ENCODE results near the gene MICA.

MICA gene

DNA sequence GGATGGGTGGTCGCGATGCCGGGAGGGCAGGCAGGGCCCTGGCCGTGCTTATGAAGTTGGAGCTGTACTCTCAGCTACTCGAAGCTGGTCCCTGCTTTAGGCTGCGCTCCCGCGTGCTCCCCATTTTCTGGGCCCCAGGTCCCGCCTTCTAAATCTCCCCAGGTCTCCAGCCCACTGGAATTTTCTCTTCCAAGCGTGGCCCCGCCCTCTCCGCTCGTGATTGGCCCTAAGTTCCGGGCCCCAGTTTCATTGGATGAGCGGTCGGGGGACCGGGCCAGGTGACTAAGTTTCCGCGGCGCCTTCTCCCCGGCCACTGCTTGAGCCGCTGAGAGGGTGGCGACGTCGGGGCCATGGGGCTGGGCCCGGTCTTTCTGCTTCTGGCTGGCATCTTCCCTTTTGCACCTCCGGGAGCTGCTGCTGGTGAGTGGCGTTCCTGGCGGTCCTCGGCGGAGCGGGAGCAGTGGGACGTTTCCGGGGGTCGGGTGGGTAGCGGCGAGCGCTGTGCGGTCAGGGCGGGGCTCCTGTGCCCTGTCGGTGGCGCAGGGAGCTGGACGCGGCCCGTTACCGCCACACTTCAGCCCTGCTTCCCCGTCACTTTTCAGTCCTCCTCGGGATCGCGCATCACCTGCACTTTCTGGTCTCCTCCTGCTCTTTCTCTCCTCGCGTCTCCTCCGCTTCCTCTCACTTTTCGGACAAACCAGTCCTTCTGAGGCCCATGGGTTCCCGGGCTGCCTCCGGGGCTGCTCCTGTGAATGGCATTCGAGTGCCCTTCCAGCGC lies at the start of gene MICA:
MICA (plus strand) TSS at position 313 of the 778 bp plus-strand sequence; CDS start at position 351, 38 bp downstream.
- WGBS (ENCODE audit: insufficient coverage, insufficient read length): no CpG with 5 or more reads among the region's 58 CpGs
- 0 out of 2 replicates have a peak, but pooled peaks cover 1% of the 10 kb centered on the region for H3K4me1 ChIP-seq (ENCODE audit: control insufficient read depth, insufficient read depth, low read length)
- H3K36me3 ChIP-seq (ENCODE audit: control insufficient read depth, insufficient read depth, low read length): no peaks in the 10 kb centered on the region
- DNase-seq (ENCODE audit: low read depth, low spot score): peak; percentile 90
- H3K27ac ChIP-seq (ENCODE audit: low read length): no peak within 1 kb of the TSS
- H3K27me3 ChIP-seq (ENCODE audit: control insufficient read depth, insufficient read depth, low read length): no peaks in the 10 kb centered on the region; the same call in 1 of the 2 replicates
- H3K4me3 ChIP-seq (ENCODE audit: low read length): peak within 1 kb of the TSS; percentile 85
- no peaks in the 10 kb centered on the region for H3K9me3 ChIP-seq (ENCODE audit: control insufficient read depth, insufficient read depth, low read length)

DNA sequence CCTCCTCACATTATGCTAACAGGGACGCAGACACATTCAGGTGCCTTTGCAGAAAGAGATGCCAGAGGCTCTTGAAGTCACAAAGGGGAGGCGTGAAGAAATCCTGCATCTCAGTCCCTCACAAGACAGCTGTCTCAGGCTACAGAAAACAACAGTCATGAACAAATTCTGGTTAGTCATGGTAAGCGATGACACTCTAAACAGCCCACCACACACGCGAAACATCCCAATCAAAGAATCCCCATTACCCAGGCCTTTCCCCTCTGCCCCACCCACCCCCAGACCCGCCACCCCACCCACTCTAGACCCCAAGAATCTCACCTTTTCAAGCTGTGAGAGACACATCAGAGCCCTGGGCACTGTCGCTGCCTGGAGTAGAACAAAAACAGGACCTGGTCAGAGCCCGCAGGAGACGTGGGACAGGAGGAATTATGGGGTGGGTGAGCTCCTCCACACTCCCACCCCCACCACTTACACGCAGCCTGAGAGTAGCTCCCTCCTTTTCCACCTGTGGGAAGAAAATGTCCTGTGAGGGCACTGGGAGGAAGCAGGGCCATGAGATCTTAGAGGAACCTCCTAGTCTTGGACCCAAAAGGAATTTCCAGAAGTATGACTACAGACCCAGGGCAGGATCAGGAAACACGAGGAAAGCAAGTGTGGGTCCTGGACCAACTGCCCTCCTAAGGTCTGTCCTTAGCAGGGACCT lies 49.1 kb upstream of the MICA start:
- Histone ChIP-seq H3K27me3 (ENCODE audit: control insufficient read depth, insufficient read depth, low read length) (peaks cover 14% of the 10 kb centered on the region), H3K4me1 (ENCODE audit: control insufficient read depth, insufficient read depth, low read length) (peaks cover 2% of the 10 kb centered on the region; the same call in 1 of the 2 replicates)
- WGBS (ENCODE audit: insufficient coverage, insufficient read length): no CpG with 5 or more reads among the region's 11 CpGs

DNA sequence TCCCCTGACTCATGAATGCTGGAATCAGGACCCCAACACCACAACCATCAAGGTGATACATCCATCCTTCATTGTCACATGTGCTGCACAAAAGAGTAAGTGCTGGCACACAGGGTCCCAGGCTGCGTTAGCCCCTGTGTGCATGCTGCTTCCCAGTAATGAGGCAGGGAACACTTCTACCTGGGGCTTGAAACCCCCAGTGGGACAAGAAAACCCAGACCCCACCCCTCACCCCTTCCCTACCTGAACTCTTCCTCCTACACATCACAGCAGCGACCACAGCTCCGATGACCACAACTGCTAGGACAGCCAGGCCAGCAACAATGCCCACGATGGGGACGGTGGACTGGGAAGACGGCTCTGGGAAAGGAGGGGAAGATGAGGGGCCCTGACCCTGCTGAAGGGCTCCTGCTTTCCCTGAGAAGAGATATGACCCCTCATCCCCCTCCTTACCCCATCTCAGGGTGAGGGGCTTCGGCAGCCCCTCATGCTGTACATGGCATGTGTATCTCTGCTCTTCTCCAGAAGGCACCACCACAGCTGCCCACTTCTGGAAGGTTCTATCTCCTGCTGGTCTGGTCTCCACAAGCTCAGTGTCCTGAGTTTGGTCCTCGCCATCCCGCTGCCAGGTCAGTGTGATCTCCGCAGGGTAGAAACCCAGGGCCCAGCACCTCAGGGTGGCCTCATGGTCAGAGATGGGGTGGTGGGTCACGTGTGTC lies 48.4 kb upstream of the MICA start:
- H3K4me3 ChIP-seq (ENCODE audit: low read length): no peak overlapping the region
- H3K27ac ChIP-seq (ENCODE audit: low read length): no peak overlapping the region
- H3K4me1 ChIP-seq (ENCODE audit: control insufficient read depth, insufficient read depth, low read length): peaks cover 2% of the 10 kb centered on the region; the same call in 1 of the 2 replicates
- H3K36me3 ChIP-seq (ENCODE audit: control insufficient read depth, insufficient read depth, low read length): peaks cover 5% of the 10 kb centered on the region; the same call in 1 of the 2 replicates
- no CpG with 5 or more reads among the region's 11 CpGs for WGBS (ENCODE audit: insufficient coverage, insufficient read length)
- DNase-seq (ENCODE audit: low read depth, low spot score): no peak
- H3K9me3 ChIP-seq (ENCODE audit: control insufficient read depth, insufficient read depth, low read length): no peaks in the 10 kb centered on the region
- peaks cover 14% of the 10 kb centered on the region for H3K27me3 ChIP-seq (ENCODE audit: control insufficient read depth, insufficient read depth, low read length)

More for the DNA sequence above, 49.1 kb upstream of the MICA start:
- H3K36me3 ChIP-seq (ENCODE audit: control insufficient read depth, insufficient read depth, low read length): peaks cover 5% of the 10 kb centered on the region; the same call in 1 of the 2 replicates
- no peak for DNase-seq (ENCODE audit: low read depth, low spot score)
- H3K27ac ChIP-seq (ENCODE audit: low read length): no peak overlapping the region
- no peaks in the 10 kb centered on the region for H3K9me3 ChIP-seq (ENCODE audit: control insufficient read depth, insufficient read depth, low read length)
- H3K4me3 ChIP-seq (ENCODE audit: low read length): no peak overlapping the region

DNA sequence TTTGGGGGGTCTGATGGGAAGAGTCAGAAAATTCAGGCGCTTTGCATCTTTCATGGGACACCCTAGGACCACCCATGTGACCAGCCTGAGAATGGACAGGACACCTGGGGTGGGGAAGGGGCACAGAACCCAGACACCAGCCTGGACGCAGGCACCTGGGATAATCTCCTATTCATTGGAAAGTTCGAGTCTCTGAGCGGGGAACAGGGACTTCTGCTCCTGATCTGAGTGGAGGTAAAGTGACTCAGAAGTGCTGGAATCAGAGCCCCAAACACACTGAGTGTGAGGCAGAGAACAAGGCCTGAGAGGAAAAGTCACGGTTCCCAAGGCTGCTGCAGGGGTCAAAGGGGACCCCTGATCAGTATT lies 47.8 kb upstream of the MICA start:
- DNase-seq (ENCODE audit: low read depth, low spot score): no peak
- no peak overlapping the region for H3K27ac ChIP-seq (ENCODE audit: low read length)
- H3K36me3 ChIP-seq (ENCODE audit: control insufficient read depth, insufficient read depth, low read length): peaks cover 5% of the 10 kb centered on the region; the same call in 1 of the 2 replicates
- H3K4me1 ChIP-seq (ENCODE audit: control insufficient read depth, insufficient read depth, low read length): peaks cover 2% of the 10 kb centered on the region; the same call in 1 of the 2 replicates
- no peak overlapping the region for H3K4me3 ChIP-seq (ENCODE audit: low read length)
- H3K9me3 ChIP-seq (ENCODE audit: control insufficient read depth, insufficient read depth, low read length): no peaks in the 10 kb centered on the region
- peaks cover 14% of the 10 kb centered on the region for H3K27me3 ChIP-seq (ENCODE audit: control insufficient read depth, insufficient read depth, low read length)
- no CpG with 5 or more reads among the region's 5 CpGs for WGBS (ENCODE audit: insufficient coverage, insufficient read length)

DNA sequence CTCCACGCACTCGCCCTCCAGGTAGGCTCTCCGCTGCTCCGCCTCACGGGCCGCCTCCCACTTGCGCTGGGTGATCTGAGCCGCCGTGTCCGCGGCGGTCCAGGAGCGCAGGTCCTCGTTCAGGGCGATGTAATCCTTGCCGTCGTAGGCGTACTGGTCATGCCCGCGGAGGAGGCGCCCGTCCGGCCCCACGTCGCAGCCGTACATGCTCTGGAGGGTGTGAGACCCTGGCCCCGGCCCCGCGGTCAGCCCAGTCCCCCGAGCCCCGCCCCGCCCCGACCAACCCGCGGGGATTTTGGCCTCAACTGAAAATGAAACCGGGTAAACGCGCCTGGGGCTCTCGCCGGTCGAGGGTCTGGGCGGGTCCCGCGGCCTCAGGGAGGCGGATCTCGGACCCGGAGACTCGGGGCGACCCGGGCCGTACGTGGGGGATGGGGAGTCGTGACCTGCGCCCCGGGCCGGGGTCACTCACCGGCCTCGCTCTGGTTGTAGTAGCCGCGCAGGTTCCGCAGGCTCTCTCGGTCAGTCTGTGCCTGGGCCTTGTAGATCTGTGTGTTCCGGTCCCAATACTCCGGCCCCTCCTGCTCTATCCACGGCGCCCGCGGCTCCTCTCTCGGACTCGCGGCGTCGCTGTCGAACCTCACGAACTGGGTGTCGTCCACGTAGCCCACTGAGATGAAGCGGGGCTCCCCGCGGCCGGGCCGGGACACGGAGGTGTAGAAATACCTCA lies 47.0 kb upstream of the MICA start:
- Histone ChIP-seq H3K4me3 (ENCODE audit: low read length) (peak overlapping the region; percentile 68), H3K27ac (ENCODE audit: low read length) (no peak overlapping the region), H3K9me3 (ENCODE audit: control insufficient read depth, insufficient read depth, low read length) (no peaks in the 10 kb centered on the region), H3K27me3 (ENCODE audit: control insufficient read depth, insufficient read depth, low read length) (peaks cover 14% of the 10 kb centered on the region), H3K36me3 (ENCODE audit: control insufficient read depth, insufficient read depth, low read length) (peaks cover 5% of the 10 kb centered on the region; the same call in 1 of the 2 replicates), H3K4me1 (ENCODE audit: control insufficient read depth, insufficient read depth, low read length) (peaks cover 2% of the 10 kb centered on the region; the same call in 1 of the 2 replicates)
- no peak for DNase-seq (ENCODE audit: low read depth, low spot score)
- WGBS (ENCODE audit: insufficient coverage, insufficient read length): no CpG with 5 or more reads among the region's 83 CpGs

DNA sequence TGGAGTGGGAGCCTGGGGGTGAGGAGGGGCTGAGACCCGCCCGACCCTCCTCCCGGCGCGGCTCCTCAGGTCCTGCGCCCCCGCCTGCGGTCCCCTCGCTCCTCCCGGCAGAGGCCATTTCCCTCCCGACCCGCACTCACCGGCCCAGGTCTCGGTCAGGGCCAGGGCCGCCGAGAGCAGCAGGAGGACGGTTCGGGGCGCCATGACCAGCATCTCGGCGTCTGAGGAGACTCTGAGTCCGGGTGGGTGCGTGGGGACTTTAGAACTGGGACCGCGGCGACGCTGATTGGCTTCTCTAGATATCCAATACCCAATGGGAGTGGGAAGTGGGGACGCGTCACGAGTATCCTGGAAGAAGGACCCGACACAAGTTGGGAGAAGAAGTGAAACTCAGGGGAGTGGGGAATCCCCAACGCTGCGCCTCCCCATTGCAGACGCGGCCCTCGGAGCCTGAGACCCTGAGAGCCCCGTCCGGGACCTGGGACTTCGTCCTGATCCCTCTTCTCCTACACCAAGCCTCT lies 46.4 kb upstream of the MICA start, which contains the start of gene HLA-B:
HLA-B (minus strand) TSS at position 234 of the 521 bp plus-strand sequence; CDS start at position 213, 21 bp downstream.
- H3K36me3 ChIP-seq (ENCODE audit: control insufficient read depth, insufficient read depth, low read length): peaks cover 5% of the 10 kb centered on the region; the same call in 1 of the 2 replicates
- peaks cover 14% of the 10 kb centered on the region for H3K27me3 ChIP-seq (ENCODE audit: control insufficient read depth, insufficient read depth, low read length)
- WGBS (ENCODE audit: insufficient coverage, insufficient read length): no CpG with 5 or more reads among the region's 39 CpGs
- H3K9me3 ChIP-seq (ENCODE audit: control insufficient read depth, insufficient read depth, low read length): no peaks in the 10 kb centered on the region
- DNase-seq (ENCODE audit: low read depth, low spot score): peak; percentile 54
- H3K4me1 ChIP-seq (ENCODE audit: control insufficient read depth, insufficient read depth, low read length): peaks cover 2% of the 10 kb centered on the region; the same call in 1 of the 2 replicates
- H3K27ac ChIP-seq (ENCODE audit: low read length): no peak within 1 kb of the TSS
- peak within 1 kb of the TSS; percentile 68 for H3K4me3 ChIP-seq (ENCODE audit: low read length)

DNA sequence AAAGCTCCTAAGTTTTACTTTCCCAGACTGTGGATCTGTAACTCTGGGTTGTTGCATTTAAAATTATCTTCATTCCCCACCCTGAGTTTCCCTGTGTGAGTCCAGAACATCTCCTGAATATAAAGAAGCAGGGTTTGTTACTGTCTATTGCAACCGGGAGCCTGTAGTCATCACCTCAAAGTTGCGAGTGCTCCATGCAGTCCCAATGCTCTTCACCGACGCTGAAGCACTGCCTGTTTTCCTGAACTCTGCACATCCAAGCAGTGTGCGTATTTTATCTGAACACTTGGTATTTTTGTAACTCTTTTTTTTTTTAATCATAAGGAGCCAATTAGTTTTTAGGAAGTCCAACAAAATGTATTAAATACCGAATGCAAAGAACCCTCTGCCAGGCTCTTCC lies 45.5 kb upstream of the MICA start:
- DNase-seq (ENCODE audit: low read depth, low spot score): no peak
- no peaks in the 10 kb centered on the region for H3K9me3 ChIP-seq (ENCODE audit: control insufficient read depth, insufficient read depth, low read length)
- no peak overlapping the region for H3K4me3 ChIP-seq (ENCODE audit: low read length)
- peaks cover 14% of the 10 kb centered on the region for H3K27me3 ChIP-seq (ENCODE audit: control insufficient read depth, insufficient read depth, low read length)
- peaks cover 2% of the 10 kb centered on the region; the same call in 1 of the 2 replicates for H3K4me1 ChIP-seq (ENCODE audit: control insufficient read depth, insufficient read depth, low read length)
- peaks cover 5% of the 10 kb centered on the region; the same call in 1 of the 2 replicates for H3K36me3 ChIP-seq (ENCODE audit: control insufficient read depth, insufficient read depth, low read length)
- no CpG with 5 or more reads among the region's 6 CpGs for WGBS (ENCODE audit: insufficient coverage, insufficient read length)
- H3K27ac ChIP-seq (ENCODE audit: low read length): no peak overlapping the region

DNA sequence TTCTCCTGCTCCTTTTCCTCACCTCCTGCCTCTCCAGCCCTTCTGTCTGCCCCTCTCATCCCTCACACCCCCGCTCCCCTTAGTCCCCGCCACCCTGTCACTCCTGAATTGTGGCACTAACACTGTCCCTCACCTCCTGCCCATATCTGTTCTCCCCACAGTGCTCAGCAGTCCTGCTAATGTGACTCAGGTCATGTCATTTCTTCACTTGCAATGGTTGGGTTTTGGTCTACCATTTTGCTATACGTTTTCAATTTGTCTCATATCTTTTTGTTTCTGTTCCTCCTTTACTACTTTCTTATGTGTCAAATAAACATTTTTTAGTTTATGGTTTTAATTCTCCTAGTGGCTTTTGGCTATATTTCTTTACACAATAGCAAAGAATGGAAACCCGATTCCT lies 45.1 kb upstream of the MICA start:
- no CpG with 5 or more reads among the region's 4 CpGs for WGBS (ENCODE audit: insufficient coverage, insufficient read length)

DNA sequence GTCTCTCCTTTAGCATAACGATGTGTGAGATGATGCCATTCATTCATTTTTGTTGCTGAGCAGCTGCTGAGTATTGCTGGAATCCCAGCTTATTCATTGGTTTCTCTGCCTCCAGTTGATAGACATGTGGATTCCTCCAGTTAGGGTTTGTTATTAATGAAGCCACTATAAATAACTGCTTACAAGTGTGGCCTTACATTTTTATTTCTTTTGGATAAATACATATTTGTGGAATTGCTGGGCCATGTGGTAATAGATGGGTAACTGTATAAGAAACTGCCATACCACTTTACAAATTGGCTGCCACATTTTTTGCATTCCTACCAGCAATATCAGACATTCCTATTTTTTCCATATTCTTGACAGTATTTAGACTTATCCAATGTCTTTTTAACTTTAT lies 43.8 kb upstream of the MICA start:
- Histone ChIP-seq H3K4me3 (ENCODE audit: low read length) (no peak overlapping the region), H3K36me3 (ENCODE audit: control insufficient read depth, insufficient read depth, low read length) (peaks cover 5% of the 10 kb centered on the region; the same call in 1 of the 2 replicates), H3K27ac (ENCODE audit: low read length) (no peak overlapping the region), H3K27me3 (ENCODE audit: control insufficient read depth, insufficient read depth, low read length) (peaks cover 14% of the 10 kb centered on the region), H3K4me1 (ENCODE audit: control insufficient read depth, insufficient read depth, low read length) (peaks cover 2% of the 10 kb centered on the region; the same call in 1 of the 2 replicates), H3K9me3 (ENCODE audit: control insufficient read depth, insufficient read depth, low read length) (no peaks in the 10 kb centered on the region)
- WGBS (ENCODE audit: insufficient coverage, insufficient read length): no CpG with 5 or more reads among the region's 1 CpG
- DNase-seq (ENCODE audit: low read depth, low spot score): no peak

More for the DNA sequence above, 45.1 kb upstream of the MICA start:
- Histone ChIP-seq H3K9me3 (ENCODE audit: control insufficient read depth, insufficient read depth, low read length) (no peaks in the 10 kb centered on the region), H3K4me3 (ENCODE audit: low read length) (no peak overlapping the region), H3K27ac (ENCODE audit: low read length) (no peak overlapping the region), H3K36me3 (ENCODE audit: control insufficient read depth, insufficient read depth, low read length) (peaks cover 5% of the 10 kb centered on the region; the same call in 1 of the 2 replicates), H3K4me1 (ENCODE audit: control insufficient read depth, insufficient read depth, low read length) (peaks cover 2% of the 10 kb centered on the region; the same call in 1 of the 2 replicates), H3K27me3 (ENCODE audit: control insufficient read depth, insufficient read depth, low read length) (peaks cover 14% of the 10 kb centered on the region)
- no peak for DNase-seq (ENCODE audit: low read depth, low spot score)
